ENCODE results near the gene DEPDC1.

Gene DEPDC1

GRCh38 chr1:68442822-68443556, 53.9 kb downstream of the DEPDC1 start:
- Mint-ChIP-seq H3K27me3 (ENCODE audit: low read depth, poor library complexity) (peaks cover 4% of the 10 kb centered on the region), H3K4me1 (peaks cover 8% of the 10 kb centered on the region), H3K4me3 (no peak overlapping the region), H3K36me3 (ENCODE audit: low read depth) (no peaks in the 10 kb centered on the region), H3K9me3 (no peaks in the 10 kb centered on the region), H3K27ac (no peak overlapping the region)
- peak; percentile 61 for TF ChIP-seq CTCF (IDR thresholded peaks at IDR 0.05)
- DNase-seq: peak; percentile 31

GRCh38 chr1:68442006-68442405, 54.9 kb downstream of the DEPDC1 start:
- Mint-ChIP-seq H3K27ac (no peak overlapping the region), H3K4me3 (no peak overlapping the region), H3K4me1 (peaks cover 8% of the 10 kb centered on the region), H3K36me3 (ENCODE audit: low read depth) (no peaks in the 10 kb centered on the region), H3K27me3 (ENCODE audit: low read depth, poor library complexity) (peaks cover 4% of the 10 kb centered on the region), H3K9me3 (no peaks in the 10 kb centered on the region)
- DNase-seq: no peak
- TF ChIP-seq CTCF (IDR thresholded peaks at IDR 0.05): no peak

- TF ChIP-seq CTCF (IDR thresholded peaks at IDR 0.05): no peak
- no peak overlapping the region for H3K27ac Mint-ChIP-seq
Observed at GRCh38 chr1:68438310-68438709, 58.6 kb downstream of the DEPDC1 start.

GRCh38 chr1:68433395-68433794, 63.5 kb downstream of the DEPDC1 start:
- Mint-ChIP-seq H3K27ac (no peak overlapping the region), H3K9me3 (no peaks in the 10 kb centered on the region), H3K4me3 (no peak overlapping the region), H3K36me3 (ENCODE audit: low read depth) (no peaks in the 10 kb centered on the region), H3K27me3 (ENCODE audit: low read depth, poor library complexity) (no peaks in the 10 kb centered on the region), H3K4me1 (peaks cover 9% of the 10 kb centered on the region)
- no peak for TF ChIP-seq CTCF (IDR thresholded peaks at IDR 0.05)
- no peak for DNase-seq

More at GRCh38 chr1:68438310-68438709, 58.6 kb downstream of the DEPDC1 start:
- Mint-ChIP-seq H3K36me3 (ENCODE audit: low read depth) (no peaks in the 10 kb centered on the region), H3K4me3 (no peak overlapping the region), H3K9me3 (no peaks in the 10 kb centered on the region), H3K4me1 (peaks cover 8% of the 10 kb centered on the region), H3K27me3 (ENCODE audit: low read depth, poor library complexity) (peaks cover 2% of the 10 kb centered on the region)
- DNase-seq: no peak

GRCh38 chr1:68431076-68431475, 65.8 kb downstream of the DEPDC1 start:
- Mint-ChIP-seq H3K36me3 (ENCODE audit: low read depth) (no peaks in the 10 kb centered on the region), H3K27ac (no peak overlapping the region), H3K4me3 (no peak overlapping the region), H3K9me3 (no peaks in the 10 kb centered on the region), H3K4me1 (peaks cover 6% of the 10 kb centered on the region), H3K27me3 (ENCODE audit: low read depth, poor library complexity) (peaks cover 4% of the 10 kb centered on the region)
- no peak for DNase-seq
- no peak for TF ChIP-seq CTCF (IDR thresholded peaks at IDR 0.05)

GRCh38 chr1:68429233-68429808, 67.6 kb downstream of the DEPDC1 start:
- DNase-seq: no peak

More at GRCh38 chr1:68429233-68429808, 67.6 kb downstream of the DEPDC1 start:
- no peaks in the 10 kb centered on the region for H3K36me3 Mint-ChIP-seq (ENCODE audit: low read depth)
- H3K4me3 Mint-ChIP-seq: no peak overlapping the region
- peaks cover 6% of the 10 kb centered on the region for H3K4me1 Mint-ChIP-seq
- H3K27me3 Mint-ChIP-seq (ENCODE audit: low read depth, poor library complexity): peaks cover 4% of the 10 kb centered on the region
- TF ChIP-seq CTCF (IDR thresholded peaks at IDR 0.05): no peak
- H3K9me3 Mint-ChIP-seq: no peaks in the 10 kb centered on the region
- no peak overlapping the region for H3K27ac Mint-ChIP-seq

Data from nephron progenitor cell (in vitro differentiated cells).